SK-N-MC (cell line): ENCODE data around the gene HOXA9.

Experiments used
- DNase-seq: peaks from one replicate; pipeline ENCODE4 v3.0.0-alpha.2; 2011; ENCODE audit warnings: low read depth, low spot score
- H3K27ac ChIP-seq: fragments of 200-600 bp; sonication (generic); 2 replicates; pipeline ENCODE4 v1.5.1; 2016; ENCODE audit warnings: mixed run types
- H3K36me3 ChIP-seq: fragments of 200-600 bp; sonication (generic); 2 replicates; pipeline ENCODE4 v1.6.1; 2017; ENCODE audit warnings: antibody characterized with exemption, low read length, mixed read lengths; ENCODE audit not compliant: insufficient read depth
- H3K4me3 ChIP-seq: fragments of 200-600 bp; sonication (generic); 2 replicates; pipeline ENCODE4 v1.5.1; 2016
- H3K9ac ChIP-seq: fragments of 200-600 bp; sonication (generic); 2 replicates; pipeline ENCODE4 v1.8.0; 2017; ENCODE audit warnings: mixed run types, mixed read lengths; ENCODE audit not compliant: insufficient read length
- H3K9me3 ChIP-seq: fragments of 200-600 bp; sonication (generic); 2 replicates; pipeline ENCODE4 v1.6.1; 2017; ENCODE audit warnings: low read depth, mild to moderate bottlenecking, antibody characterized with exemption, low read length, moderate library complexity, mixed read lengths
- EZH2 ChIP-seq: fragments of 200-600 bp; sonication (generic); IDR thresholded peaks from one replicate; pipeline ENCODE4 v1.6.1; 2017; ENCODE audit warnings: antibody characterized with exemption
- FOXP2 ChIP-seq: optimal IDR thresholded peaks from 2 replicates; pipeline ENCODE3; 2011; ENCODE audit warnings: mild to moderate bottlenecking, moderate library complexity; ENCODE audit not compliant: insufficient read depth; ENCODE audit errors: extremely low read length, control extremely low read depth
- POLR2AphosphoS5 ChIP-seq: IDR thresholded peaks from 2 replicates; pipeline ENCODE4 v1.6.1; 2012; ENCODE audit warnings: mild to moderate bottlenecking, low read depth, low read length, borderline replicate concordance

HOXA9 gene

DNA sequence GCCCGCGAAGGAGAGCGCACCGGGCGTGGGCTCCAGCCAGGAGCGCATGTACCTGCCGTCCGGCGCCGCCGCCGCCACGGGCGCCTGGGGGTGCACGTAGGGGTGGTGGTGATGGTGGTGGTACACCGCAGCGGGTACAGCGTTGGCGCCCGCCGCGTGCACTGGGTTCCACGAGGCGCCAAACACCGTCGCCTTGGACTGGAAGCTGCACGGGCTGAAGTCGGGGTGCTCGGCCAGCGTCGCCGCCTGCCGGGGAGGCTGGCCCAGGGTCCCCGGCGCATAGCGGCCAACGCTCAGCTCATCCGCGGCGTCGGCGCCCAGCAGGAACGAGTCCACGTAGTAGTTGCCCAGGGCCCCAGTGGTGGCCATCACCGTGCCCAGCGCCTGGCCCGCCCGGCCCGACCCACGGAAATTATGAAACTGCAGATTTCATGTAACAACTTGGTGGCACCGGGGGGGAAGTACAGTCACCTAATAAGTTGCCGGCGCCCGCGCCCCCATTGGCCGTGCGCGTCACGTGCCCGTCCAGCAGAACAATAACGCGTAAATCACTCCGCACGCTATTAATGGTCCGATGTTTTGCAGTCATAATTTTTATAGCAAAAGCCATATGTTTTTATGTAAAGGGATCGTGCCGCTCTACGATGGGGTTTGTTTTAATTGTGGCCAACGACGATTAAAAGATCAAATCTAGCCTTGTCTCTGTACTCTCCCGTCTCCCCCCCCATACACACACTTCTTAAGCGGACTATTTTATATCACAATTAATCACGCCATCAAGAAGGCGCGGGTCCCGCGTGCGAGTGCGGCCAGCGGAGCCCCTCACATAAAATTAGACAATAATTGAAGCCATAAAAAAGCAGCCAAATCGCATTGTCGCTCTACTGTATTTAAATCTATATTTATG lies at the start of gene HOXA9:
Gene HOXA9 (minus strand): TSS at position 449 of the 907 bp plus-strand sequence. CDS start 80 bp downstream, at position 369.
- H3K9ac ChIP-seq: no peak within 1 kb of the TSS
- no peak within 1 kb of the TSS for H3K27ac ChIP-seq
- DNase-seq: no peak
- H3K36me3 ChIP-seq: no peaks in the 10 kb centered on the region
- H3K4me3 ChIP-seq: no peak within 1 kb of the TSS
- TF ChIP-seq POLR2AphosphoS5 (no peak), EZH2 (no peak), FOXP2 (no peak)
- H3K9me3 ChIP-seq: no peaks in the 10 kb centered on the region

DNA sequence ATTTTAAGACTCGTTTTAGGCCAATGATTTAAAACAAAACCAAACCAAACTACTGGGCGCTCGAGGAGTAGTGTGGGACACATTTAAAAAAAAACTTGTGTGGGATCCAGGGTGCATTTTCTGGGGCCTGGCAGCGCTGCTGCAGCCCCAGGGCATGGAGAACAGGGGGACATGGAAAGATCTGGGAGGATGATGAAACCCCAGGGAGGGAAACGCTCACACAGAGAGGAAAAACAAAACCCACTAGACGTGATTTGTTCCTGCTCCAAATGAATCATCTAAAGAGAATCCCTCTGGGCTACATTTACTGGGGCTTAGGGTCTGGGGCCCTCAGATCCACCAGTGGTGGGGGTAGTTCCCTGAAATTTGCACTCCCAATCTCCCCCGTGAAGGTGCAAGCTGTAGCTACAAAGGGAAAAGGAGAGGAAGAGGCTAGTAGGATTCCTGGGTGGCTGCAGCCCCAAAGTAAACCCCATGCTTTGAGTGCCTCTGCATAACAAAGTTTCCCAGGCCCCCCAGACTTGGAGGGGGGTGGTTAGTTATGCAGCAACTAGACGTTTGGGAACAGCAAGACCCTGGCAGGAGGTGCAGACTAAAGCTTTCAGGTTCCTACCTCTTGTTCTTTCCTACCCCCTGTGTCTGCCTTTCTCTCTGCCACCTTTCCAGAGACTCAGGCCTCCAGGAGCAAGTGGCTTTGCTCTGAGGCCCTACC lies 49.1 kb upstream of the HOXA9 start:
- TF ChIP-seq FOXP2: no peak
- TF ChIP-seq EZH2: no peak
- no peak for TF ChIP-seq POLR2AphosphoS5
- Histone ChIP-seq H3K27ac (peak overlapping the region; percentile 44; the same call in 1 of the 2 replicates), H3K4me3 (no peak overlapping the region), H3K9me3 (no peaks in the 10 kb centered on the region), H3K9ac (peak overlapping the region; percentile 61), H3K36me3 (no peaks in the 10 kb centered on the region)
- no peak for DNase-seq

DNA sequence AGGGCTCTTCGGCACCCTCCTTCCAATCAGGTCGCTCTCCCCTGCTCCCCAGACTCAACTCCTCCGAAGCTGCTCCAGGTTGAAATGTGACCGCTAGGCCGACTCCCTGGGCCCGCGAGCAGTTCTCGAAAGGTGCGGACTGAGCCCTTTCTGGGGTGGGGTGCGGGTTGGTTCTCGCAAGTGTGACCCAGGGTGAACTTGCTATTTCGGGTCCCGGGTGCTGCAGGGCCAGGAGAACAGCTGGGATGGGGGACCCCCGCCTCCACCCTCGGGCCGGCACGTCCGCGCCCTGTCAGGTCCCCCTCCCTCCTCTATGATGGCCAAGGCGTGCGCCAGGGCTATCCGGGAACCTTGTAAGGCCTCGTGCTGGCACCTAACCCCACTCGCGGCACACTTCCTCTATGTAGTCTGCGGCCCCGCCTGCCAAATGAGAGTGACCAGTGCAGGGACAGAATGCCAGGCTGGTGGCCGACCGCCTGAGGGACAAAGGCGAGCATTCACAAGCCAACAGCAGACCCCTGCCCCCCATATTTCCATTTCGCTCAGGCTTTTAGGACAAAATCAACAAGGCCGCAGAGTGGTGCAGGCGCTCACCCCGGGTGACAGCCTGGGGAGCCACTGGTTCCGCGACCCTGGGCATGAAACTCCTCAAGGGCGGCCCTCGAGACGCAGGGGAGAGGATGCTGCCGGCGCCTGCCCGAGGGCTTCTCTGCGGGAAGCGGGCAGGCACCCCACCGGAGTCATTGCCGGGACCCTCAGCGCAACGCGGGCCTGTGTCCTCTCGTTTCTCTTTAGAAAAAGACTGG lies 48.3 kb upstream of the HOXA9 start:
- no peak overlapping the region for H3K4me3 ChIP-seq
- TF ChIP-seq FOXP2: no peak
- TF ChIP-seq EZH2: no peak
- TF ChIP-seq POLR2AphosphoS5: no peak
- H3K27ac ChIP-seq: peak overlapping the region; percentile 44; the same call in 1 of the 2 replicates
- no peaks in the 10 kb centered on the region for H3K36me3 ChIP-seq
- no peak for DNase-seq
- H3K9ac ChIP-seq: peak overlapping the region; percentile 61
- no peaks in the 10 kb centered on the region for H3K9me3 ChIP-seq

DNA sequence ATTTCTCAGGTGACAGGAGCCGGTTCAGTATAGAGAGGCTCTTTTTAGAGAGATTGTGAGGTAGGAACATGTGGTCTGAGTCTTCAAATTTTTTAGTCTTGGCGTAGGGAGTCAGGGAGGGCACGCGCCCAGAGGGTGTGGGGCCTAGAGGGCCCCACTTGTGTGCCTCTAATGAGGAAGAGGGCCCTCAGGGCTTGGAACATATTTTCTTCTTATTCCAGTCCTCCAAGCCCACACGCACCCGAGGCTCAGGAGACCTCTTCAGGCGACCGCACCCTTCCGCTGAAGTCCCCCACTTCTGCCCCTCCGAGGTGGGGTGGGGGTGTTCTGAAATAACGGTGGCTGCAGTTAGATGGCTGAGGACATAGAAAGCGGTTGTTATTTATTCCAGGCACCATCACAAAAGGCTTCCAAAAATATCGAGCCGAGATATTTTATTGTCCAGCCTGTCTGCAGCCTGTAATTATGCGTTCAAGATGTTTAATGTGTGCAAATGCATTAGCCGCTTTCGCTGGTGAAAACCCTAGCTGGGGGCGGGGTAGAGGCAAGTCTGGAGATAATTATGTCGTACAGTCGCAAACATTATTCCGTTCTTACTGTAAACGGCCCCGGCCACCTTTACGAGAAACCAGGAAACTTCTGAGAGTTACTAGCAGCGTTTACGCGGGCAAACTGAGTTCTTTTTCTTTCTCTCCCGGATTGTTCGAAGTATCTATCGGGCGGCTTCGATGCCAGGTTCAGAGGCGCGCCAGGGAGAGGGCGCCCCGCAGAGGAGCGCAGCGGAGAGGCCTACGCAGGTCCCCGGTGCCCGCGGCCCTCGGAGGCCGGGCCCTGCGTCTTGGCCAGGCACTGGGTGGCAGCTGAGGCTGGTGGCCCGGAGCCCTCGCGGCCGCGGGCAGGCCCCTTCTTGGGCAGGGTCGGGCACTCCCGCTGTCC lies 47.4 kb upstream of the HOXA9 start:
- Histone ChIP-seq H3K9ac (no peak overlapping the region), H3K27ac (no peak overlapping the region; the same call in 1 of the 2 replicates), H3K4me3 (peak overlapping the region; percentile 55), H3K36me3 (no peaks in the 10 kb centered on the region), H3K9me3 (no peaks in the 10 kb centered on the region)
- no peak for TF ChIP-seq EZH2
- TF ChIP-seq FOXP2: no peak
- no peak for TF ChIP-seq POLR2AphosphoS5
- DNase-seq: no peak

DNA sequence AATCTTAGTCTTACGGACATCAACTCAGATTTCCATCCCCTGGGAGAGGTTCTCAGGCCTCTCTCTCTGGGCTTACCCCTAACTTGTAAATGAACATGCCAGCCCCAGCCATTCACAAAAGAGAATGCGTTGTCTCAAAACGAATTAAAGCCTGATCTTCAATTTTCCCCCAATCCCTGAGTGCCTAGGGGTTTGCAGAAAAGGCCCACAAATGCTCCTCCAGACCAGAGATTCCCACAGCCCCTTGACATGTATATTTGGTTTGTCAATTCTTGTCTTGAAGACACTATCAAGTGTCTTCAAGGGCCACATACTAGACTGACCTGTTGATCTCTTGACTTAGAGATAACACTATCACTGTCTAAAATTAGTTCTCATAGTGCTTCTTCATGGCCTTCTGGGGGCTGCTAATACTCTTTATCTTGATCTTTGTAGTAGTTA lies 46.4 kb upstream of the HOXA9 start:
- TF ChIP-seq EZH2 (no peak), POLR2AphosphoS5 (no peak), FOXP2 (no peak)
- no peak for DNase-seq
- Histone ChIP-seq H3K36me3 (no peaks in the 10 kb centered on the region), H3K9ac (no peak overlapping the region), H3K4me3 (no peak overlapping the region), H3K27ac (no peak overlapping the region), H3K9me3 (no peaks in the 10 kb centered on the region)

DNA sequence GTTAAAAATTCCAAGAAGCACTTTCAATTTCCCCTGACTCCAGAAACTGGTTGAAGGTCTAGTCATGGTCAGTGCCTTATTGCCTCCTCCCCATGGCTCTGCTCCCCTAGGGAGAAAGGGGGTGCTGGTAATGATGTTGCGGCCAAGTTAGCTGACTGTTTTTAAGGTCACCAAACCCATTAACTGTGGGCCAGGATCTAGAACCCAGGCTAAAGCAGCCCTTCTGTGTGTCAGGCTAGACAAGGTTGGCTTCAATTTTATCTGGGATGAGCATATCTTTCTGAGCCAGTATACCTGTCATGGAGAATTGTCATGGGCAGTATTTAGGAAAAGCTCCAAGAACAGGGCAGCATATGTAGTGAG lies 45.7 kb upstream of the HOXA9 start:
- H3K9ac ChIP-seq: no peak overlapping the region
- no peak overlapping the region for H3K27ac ChIP-seq
- DNase-seq: no peak
- H3K9me3 ChIP-seq: no peaks in the 10 kb centered on the region
- TF ChIP-seq POLR2AphosphoS5 (no peak), EZH2 (no peak), FOXP2 (no peak)
- no peak overlapping the region for H3K4me3 ChIP-seq
- no peaks in the 10 kb centered on the region for H3K36me3 ChIP-seq

DNA sequence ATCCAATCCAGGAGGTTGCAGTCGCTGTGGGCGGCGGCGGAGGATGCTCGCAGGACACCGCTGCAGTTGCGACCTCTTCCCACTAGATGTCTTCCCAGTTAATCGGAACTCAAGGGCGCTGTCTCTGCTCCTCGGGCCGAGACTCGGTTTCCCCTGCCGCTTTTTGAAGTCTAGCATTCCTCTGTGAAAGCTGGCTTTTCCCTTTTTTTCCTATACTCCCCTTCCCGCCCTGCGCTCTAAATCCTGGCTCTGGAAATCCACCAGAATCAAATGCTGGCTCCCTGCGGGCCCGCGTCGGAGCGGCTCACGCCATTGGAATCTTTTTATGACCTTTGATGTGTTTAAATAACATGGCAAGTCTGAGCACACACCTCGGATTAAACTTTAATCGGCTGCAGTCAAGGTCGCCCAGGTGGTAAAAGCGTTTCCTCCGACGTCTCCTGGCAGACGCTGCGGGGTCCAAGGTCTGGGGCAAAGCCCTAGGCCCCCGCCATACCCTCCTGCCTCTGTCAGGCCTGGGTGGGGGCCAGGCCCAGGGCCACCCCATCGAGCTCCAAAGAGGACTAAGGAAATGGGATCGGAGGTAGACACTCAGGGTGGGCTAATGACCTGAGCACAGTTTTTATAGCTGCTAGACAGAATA lies 45.2 kb upstream of the HOXA9 start:
- no peak for DNase-seq
- H3K36me3 ChIP-seq: no peaks in the 10 kb centered on the region
- H3K9me3 ChIP-seq: no peaks in the 10 kb centered on the region
- TF ChIP-seq EZH2 (no peak), POLR2AphosphoS5 (no peak), FOXP2 (no peak)
- H3K9ac ChIP-seq: no peak overlapping the region
- H3K4me3 ChIP-seq: no peak overlapping the region
- no peak overlapping the region for H3K27ac ChIP-seq
